Superior temporal gyrus (tissue), 1 donor: Measurements from ENCODE around the gene EPS8L1.
"Not testable (repeated sequence)": the region's sequence is repeated elsewhere in the genome, so short reads cannot be mapped to it uniquely, and the experiment has no call there.

ENCODE experiments used
- DNase-seq: peaks from one replicate; pipeline ENCODE4 v3.0.0-alpha.2; 2016; ENCODE audit errors: extremely low spot score

The EPS8L1 gene

GRCh38 chr19:55050749-55051532 lies 24.7 kb upstream of the EPS8L1 start:
- no peak for DNase-seq

GRCh38 chr19:55053735-55054134 lies 21.9 kb upstream of the EPS8L1 start:
- DNase-seq, result no peak

- no peak for DNase-seq
Observed at GRCh38 chr19:55056827-55057226, 18.8 kb upstream of the EPS8L1 start.

- DNase-seq, result no peak
Observed at GRCh38 chr19:55058781-55059610, 16.7 kb upstream of the EPS8L1 start.

- not testable (repeated sequence) for DNase-seq
Observed at GRCh38 chr19:55060287-55060686, 15.4 kb upstream of the EPS8L1 start.

GRCh38 chr19:55062735-55063491 lies 12.8 kb upstream of the EPS8L1 start, which contains the start of gene RDH13:
Gene RDH13, minus strand, starts transcription at chr19:55063148. Its CDS starts 116 bp downstream, at chr19:55063032.
- peak; percentile 85 for DNase-seq

- no peak for DNase-seq
Observed at GRCh38 chr19:55063492-55063843, 12.2 kb upstream of the EPS8L1 start.

GRCh38 chr19:55065516-55065915 lies 10.2 kb upstream of the EPS8L1 start:
- DNase-seq, result not testable (repeated sequence)

- DNase-seq, result no peak
Observed at GRCh38 chr19:55066107-55066709, 9.5 kb upstream of the EPS8L1 start.

- DNase-seq, result no peak
Observed at GRCh38 chr19:55067869-55068268, 7.8 kb upstream of the EPS8L1 start.

GRCh38 chr19:55068950-55069864 lies 6.5 kb upstream of the EPS8L1 start:
- DNase-seq, result no peak

- no peak for DNase-seq
Observed at GRCh38 chr19:55069865-55070197, 5.8 kb upstream of the EPS8L1 start.

- no peak for DNase-seq
Observed at GRCh38 chr19:55070466-55071128, 5.1 kb upstream of the EPS8L1 start.

- DNase-seq, result no peak
Observed at GRCh38 chr19:55071129-55071502, 4.6 kb upstream of the EPS8L1 start.

- DNase-seq, result no peak
Observed at GRCh38 chr19:55071913-55072312, 3.8 kb upstream of the EPS8L1 start.

- DNase-seq, result no peak
Observed at GRCh38 chr19:55076321-55076720, 652 bp downstream of the EPS8L1 start.

GRCh38 chr19:55077106-55077505 lies 1.4 kb downstream of the EPS8L1 start:
- DNase-seq, result no peak

GRCh38 chr19:55078996-55079395 lies 3.3 kb downstream of the EPS8L1 start:
- DNase-seq, result no peak

GRCh38 chr19:55079400-55080038 lies 3.9 kb downstream of the EPS8L1 start:
- no peak for DNase-seq
